Measurements from ENCODE around the gene AKT1S1.
A peak's percentile ranks its signal among the peaks of the same experiment; 100 is the strongest.

The AKT1S1 gene

GRCh38 chr19:49892716-49893115, 15.6 kb upstream of the AKT1S1 start:
- peak overlapping the region; percentile 34 for H3K4me3 ChIP-seq (ENCODE audit: low read depth, low read length)
- TF ChIP-seq CTCF (IDR thresholded peaks at IDR 0.05; ENCODE audit: insufficient read depth, low read depth, low read length, missing control alignments): no peak
- no peak for DNase-seq (ENCODE audit: low read depth)

DNA sequence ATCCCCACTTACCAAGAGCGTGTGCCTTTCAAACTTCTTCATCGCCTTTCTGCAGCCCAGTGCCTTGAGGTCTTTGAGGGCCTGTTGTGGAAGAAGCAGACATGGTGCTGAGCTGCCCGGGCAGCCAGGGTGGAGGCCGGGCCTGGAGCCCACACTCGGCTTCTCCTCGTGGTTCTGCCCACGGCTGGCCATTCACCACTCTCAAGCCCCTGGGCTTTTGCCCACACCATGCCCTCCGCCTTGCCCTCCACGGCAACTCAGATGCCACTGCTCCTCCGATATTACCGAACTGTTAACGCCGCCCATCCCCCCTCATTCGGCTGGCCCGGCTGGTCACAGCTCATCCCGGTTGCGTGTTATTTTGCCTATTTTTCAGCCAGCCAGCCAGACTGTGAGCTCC, 14.2 kb upstream of the AKT1S1 start:
- no peak for DNase-seq (ENCODE audit: low read depth)
- TF ChIP-seq CTCF (IDR thresholded peaks at IDR 0.05; ENCODE audit: insufficient read depth, low read depth, low read length, missing control alignments): no peak
- no peak overlapping the region for H3K4me3 ChIP-seq (ENCODE audit: low read depth, low read length)

GRCh38 chr19:49890349-49891311, 13.5 kb upstream of the AKT1S1 start:
- TF ChIP-seq CTCF (IDR thresholded peaks at IDR 0.05; ENCODE audit: insufficient read depth, low read depth, low read length, missing control alignments): no peak
- H3K4me3 ChIP-seq (ENCODE audit: low read depth, low read length): no peak overlapping the region
- peak; percentile 62 for DNase-seq (ENCODE audit: low read depth)

DNA sequence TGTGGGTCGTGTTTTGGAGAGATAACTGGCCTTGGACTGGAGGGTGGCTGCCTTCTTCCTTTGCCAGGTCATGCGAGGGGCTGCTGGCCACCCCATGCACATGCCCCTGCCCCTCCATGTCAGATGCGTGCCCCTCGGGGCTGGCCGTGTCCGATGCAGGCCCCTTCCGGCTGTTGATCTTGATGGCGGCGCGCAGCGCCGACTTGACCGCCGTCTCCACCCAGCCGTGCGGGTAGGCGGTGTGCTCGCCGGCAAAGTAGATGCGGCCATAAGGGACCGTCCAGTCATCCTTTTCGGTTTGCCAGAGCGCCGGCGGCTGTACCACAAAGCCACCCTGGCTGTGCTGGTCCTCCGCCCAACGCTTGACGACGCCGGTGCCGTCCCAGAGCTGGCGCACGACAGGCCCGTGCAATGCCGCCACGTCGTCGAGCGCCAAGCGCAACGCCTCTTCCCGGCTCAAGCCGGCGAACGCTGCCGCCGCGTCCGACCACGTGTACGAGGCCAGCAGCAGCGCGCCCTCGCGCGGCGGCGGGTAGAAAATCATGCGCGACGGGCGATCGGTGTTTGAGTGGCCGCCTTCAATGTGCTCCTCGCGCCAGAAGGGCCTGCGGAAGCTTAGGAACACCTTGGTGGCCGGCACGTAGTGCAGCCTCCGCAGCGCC, 12.7 kb upstream of the AKT1S1 start:
- peak; percentile 61 for TF ChIP-seq CTCF (IDR thresholded peaks at IDR 0.05; ENCODE audit: insufficient read depth, low read depth, low read length, missing control alignments)
- peak; percentile 72 for DNase-seq (ENCODE audit: low read depth)
- H3K4me3 ChIP-seq (ENCODE audit: low read depth, low read length): no peak overlapping the region

DNA sequence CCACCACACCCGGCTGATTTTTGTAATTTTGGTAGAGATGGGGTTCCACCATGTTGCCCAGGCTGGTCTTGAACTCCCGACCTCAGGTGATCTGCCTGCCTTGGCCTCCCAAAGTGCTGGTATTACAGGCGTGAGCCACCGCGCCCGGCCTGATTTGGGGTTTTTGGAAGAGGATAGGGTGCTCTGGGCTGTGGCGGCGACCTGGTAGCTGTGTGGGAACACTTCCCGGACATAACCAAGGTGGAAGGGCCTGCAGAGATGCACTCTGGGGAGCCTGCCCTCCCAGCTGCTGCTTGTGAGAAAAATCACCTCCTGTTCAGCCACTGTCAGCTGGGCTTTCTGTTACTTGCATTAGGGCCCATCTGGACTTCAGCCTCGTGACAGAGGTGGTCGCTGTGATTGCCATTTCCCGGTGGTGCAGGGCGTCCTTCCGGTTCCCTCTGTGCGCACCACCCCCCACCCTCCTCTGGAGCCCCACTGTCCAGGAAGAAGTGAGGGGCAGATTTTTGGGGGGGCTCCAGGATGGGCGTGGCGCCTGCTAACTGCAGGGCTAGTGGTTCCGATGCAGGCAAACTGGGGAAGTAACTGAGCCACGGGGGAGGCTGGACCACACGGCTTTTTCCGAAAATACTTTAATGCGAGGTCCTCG, 12.0 kb upstream of the AKT1S1 start:
- no peak for TF ChIP-seq CTCF (IDR thresholded peaks at IDR 0.05; ENCODE audit: insufficient read depth, low read depth, low read length, missing control alignments)
- H3K4me3 ChIP-seq (ENCODE audit: low read depth, low read length): no peak overlapping the region; the same call in 1 of the 2 replicates
- DNase-seq (ENCODE audit: low read depth): no peak

- DNase-seq (ENCODE audit: low read depth): no peak
- no peak for TF ChIP-seq CTCF (IDR thresholded peaks at IDR 0.05; ENCODE audit: insufficient read depth, low read depth, low read length, missing control alignments)
These were observed 11.3 kb upstream of the AKT1S1 start for GRCh38 chr19:49888510-49888824.

More at GRCh38 chr19:49888510-49888824, 11.3 kb upstream of the AKT1S1 start:
- peak overlapping the region; percentile 29 for H3K4me3 ChIP-seq (ENCODE audit: low read depth, low read length)

All from GM12865 (cell line).